T1000 (cell line): ENCODE results near the gene PLA2G4C.
"Not testable (repeated sequence)": the region's sequence is repeated elsewhere in the genome, so short reads cannot be mapped to it uniquely, and the experiment has no call there.

Source experiments
- DNase-seq: peaks from one replicate; lab custom pipeline; 2025; ENCODE audit warnings: mixed read lengths; lab: John Stamatoyannopoulos, UW

PLA2G4C gene

GRCh38 chr19:48108997-48109782 is 1.4 kb downstream of the PLA2G4C start:
- no peak for DNase-seq

- no peak for DNase-seq
These were observed 6.7 kb downstream of the PLA2G4C start for GRCh38 chr19:48103922-48104321.

- DNase-seq: no peak
These were observed 7.5 kb downstream of the PLA2G4C start for GRCh38 chr19:48102870-48103751.

- DNase-seq: no peak
These were observed 14.9 kb downstream of the PLA2G4C start for GRCh38 chr19:48095612-48096175.

- no peak for DNase-seq
These were observed 15.8 kb downstream of the PLA2G4C start for GRCh38 chr19:48094855-48095203.

- no peak for DNase-seq
These were observed 16.3 kb downstream of the PLA2G4C start for GRCh38 chr19:48094129-48094854.

GRCh38 chr19:48091111-48091718 is 19.4 kb downstream of the PLA2G4C start:
- DNase-seq: peak; percentile 76

- DNase-seq: peak; percentile 14
These were observed 20.3 kb downstream of the PLA2G4C start for GRCh38 chr19:48090281-48090802.

- not testable (repeated sequence) for DNase-seq
These were observed 21.6 kb downstream of the PLA2G4C start for GRCh38 chr19:48088991-48089390.

GRCh38 chr19:48085904-48086864 is 24.4 kb downstream of the PLA2G4C start:
- no peak for DNase-seq

- no peak for DNase-seq
These were observed 25.5 kb downstream of the PLA2G4C start for GRCh38 chr19:48085076-48085475.

- DNase-seq: no peak
These were observed 29.5 kb downstream of the PLA2G4C start for GRCh38 chr19:48081106-48081505.

- DNase-seq: not testable (repeated sequence)
These were observed 40.3 kb downstream of the PLA2G4C start for GRCh38 chr19:48070177-48070769.

GRCh38 chr19:48069435-48069834 is 41.2 kb downstream of the PLA2G4C start:
- DNase-seq: no peak

GRCh38 chr19:48064509-48064908 is 46.1 kb downstream of the PLA2G4C start:
- no peak for DNase-seq

- no peak for DNase-seq
These were observed 48.9 kb downstream of the PLA2G4C start for GRCh38 chr19:48061401-48062344.

GRCh38 chr19:48060381-48060780 is 50.2 kb downstream of the PLA2G4C start:
- DNase-seq: no peak

- no peak for DNase-seq
These were observed 51.3 kb downstream of the PLA2G4C start for GRCh38 chr19:48059331-48059730.

- no peak for DNase-seq
These were observed 56.8 kb downstream of the PLA2G4C start for GRCh38 chr19:48053856-48054255.
